Left lung (tissue), 10 donors: Measurements from ENCODE around the gene ARFGAP1. TPM values are rescaled to one million over a fixed set of nuclear protein-coding genes. Genes with fewer than 3 reads are reported as not detected.
A peak's percentile ranks its signal among the peaks of the same experiment; 100 is the strongest.
"Not testable (repeated sequence)": the region's sequence is repeated elsewhere in the genome, so short reads cannot be mapped to it uniquely, and the experiment has no call there.

ENCODE experiments used
- ATAC-seq: fragments of 200-7000 bp; cut with Tn5 transposase; one replicate; pipeline ENCODE4 v1.9.1; 2020; ENCODE audit warnings: moderate library complexity
- DNase-seq, 4 donors: peaks; one replicate each; pipeline ENCODE4 v3.0.0-alpha.2; 2013 to 2020
- H3K27ac ChIP-seq, 2 donors: fragments of 200-600 bp; sonication (generic) in 1 of 2; one replicate each; pipeline versions ENCODE4 v1.5.0 to v1.8.0; 2020 to 2021
- H3K27me3 ChIP-seq, 2 donors: fragments of 200-600 bp; sonication (generic) in 1 of 2; one replicate each; pipeline versions ENCODE4 v1.5.0 to v1.8.0; 2020 to 2021
- H3K36me3 ChIP-seq, 2 donors: fragments of 200-600 bp; sonication (generic) in 1 of 2; one replicate each; pipeline versions ENCODE4 v1.5.0 to v1.8.0; 2020 to 2021
- H3K4me1 ChIP-seq, 2 donors: fragments of 200-600 bp; one replicate each; pipeline ENCODE4 v1.8.0; 2021
- H3K4me3 ChIP-seq, 2 donors: fragments of 200-600 bp; sonication (generic) in 1 of 2; one replicate each; pipeline versions ENCODE4 v1.5.0 to v1.8.0; 2020 to 2021; ENCODE audit warnings: mild to moderate bottlenecking in 1 of 2
- H3K9me3 ChIP-seq, 2 donors: fragments of 200-600 bp; sonication (generic) in 1 of 2; one replicate each; pipeline versions ENCODE4 v1.5.0 to v1.8.0; 2020 to 2021
- intact Hi-C, 2 donors: fragments of 100-400 bp; cut with DNase I; formaldehyde crosslinking; loops; one replicate each; pipeline versions ENCODE4 v1.11.2 to v1.14.2; 2022
- polyA plus RNA-seq, 6 donors: library from polyadenylated mRNA; unstranded; fragments of 120-200 nt; gene quantifications; one replicate each; pipeline ENCODE4 v1.2.1, GENCODE V29; 2013; ENCODE audit not compliant: insufficient read length in 6 of 6
- total RNA-seq, 2 donors: library from RNA; stranded (reverse); fragmentation: NEBNext Ultra II Directional; extraction: Animal tissue kit (Norgen Biotek cat#: 25700); gene quantifications; one replicate each; pipeline ENCODE4 v1.2.1, GENCODE V29; 2021
- TF ChIP-seq, protein P1 (sequence below), 2 donors: fragments of 200-600 bp; sonication (generic) in 1 of 2; IDR thresholded peaks; one replicate each; pipeline versions ENCODE4 v1.5.0 to v1.8.0; 2021; ENCODE audit warnings: antibody characterized with exemption in 2 of 2
- donor health status: DM: no; HTN: yes; CAD: no.
- donor health status: DM: no; HTN: no; CAD: no.

The ARFGAP1 gene
- total and polyA plus RNA-seq, 8 donors: 53.1 to 87.5 (median 70.2) TPM

DNA sequence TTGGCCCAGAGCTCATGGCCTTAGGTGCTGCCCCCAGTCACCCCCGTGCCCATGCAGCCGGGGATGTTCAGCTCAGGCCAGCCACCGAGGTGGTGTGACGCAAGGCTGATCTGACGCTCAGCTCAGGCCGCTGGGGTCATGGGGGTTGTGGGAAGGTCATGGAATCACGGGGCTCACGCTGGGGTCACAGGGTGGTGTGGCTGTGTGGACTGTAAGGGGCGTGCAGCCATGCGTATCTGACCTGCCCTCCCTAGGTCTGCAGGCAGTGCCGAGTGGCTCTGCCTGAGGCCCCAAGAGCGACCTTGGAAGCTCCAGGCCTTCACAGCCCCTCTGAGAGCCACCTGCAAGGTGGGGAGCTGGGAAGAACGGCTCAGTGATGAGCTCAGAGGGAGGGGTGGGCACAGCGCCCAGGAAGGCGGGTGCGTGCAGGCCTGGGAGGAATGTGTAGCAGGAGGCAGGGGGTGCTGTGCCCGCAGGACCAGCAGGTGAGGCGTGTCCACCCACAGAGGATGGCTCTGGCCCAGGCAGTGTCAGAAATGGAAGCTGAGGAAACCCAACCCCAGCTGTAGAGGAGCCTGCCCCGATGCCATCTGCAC lies 60.7 kb downstream of the ARFGAP1 start:
- ATAC-seq: no peak
- TF ChIP-seq, protein P1, sequence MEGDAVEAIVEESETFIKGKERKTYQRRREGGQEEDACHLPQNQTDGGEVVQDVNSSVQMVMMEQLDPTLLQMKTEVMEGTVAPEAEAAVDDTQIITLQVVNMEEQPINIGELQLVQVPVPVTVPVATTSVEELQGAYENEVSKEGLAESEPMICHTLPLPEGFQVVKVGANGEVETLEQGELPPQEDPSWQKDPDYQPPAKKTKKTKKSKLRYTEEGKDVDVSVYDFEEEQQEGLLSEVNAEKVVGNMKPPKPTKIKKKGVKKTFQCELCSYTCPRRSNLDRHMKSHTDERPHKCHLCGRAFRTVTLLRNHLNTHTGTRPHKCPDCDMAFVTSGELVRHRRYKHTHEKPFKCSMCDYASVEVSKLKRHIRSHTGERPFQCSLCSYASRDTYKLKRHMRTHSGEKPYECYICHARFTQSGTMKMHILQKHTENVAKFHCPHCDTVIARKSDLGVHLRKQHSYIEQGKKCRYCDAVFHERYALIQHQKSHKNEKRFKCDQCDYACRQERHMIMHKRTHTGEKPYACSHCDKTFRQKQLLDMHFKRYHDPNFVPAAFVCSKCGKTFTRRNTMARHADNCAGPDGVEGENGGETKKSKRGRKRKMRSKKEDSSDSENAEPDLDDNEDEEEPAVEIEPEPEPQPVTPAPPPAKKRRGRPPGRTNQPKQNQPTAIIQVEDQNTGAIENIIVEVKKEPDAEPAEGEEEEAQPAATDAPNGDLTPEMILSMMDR (IDR thresholded peaks at IDR 0.05): no peak

DNA sequence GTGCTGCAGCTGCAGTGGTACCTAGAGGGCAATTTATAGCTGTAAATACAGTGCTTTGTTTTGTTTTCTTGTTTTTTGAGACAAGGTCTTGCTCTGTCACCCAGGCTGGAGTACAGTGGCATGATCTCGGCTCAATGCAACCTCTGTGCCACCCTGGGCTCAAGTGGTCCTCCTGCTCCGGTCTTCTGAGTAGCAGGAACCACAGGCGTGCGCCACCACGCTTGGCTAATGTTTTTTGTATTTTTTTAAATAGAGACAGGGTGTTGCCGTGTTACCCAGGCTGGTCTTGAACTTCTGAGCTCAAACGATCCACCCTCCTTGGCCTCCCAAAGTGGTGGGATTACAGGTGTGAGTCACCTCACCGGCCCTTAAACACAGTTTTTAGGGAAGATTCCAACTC lies 61.7 kb downstream of the ARFGAP1 start:
- Histone ChIP-seq H3K4me1 (no peaks in the 10 kb centered on the region), H3K27me3 (peaks cover 0 to 92% of the 10 kb centered on the region in 2 donors), H3K27ac (no peak overlapping the region), H3K4me3 (no peak overlapping the region), H3K36me3 (no peaks in the 10 kb centered on the region), H3K9me3 (peaks cover 0 to 10% of the 10 kb centered on the region in 2 donors)
- intact Hi-C loops: no loop called here
- no peak for ATAC-seq
- TF ChIP-seq, protein P1 (IDR thresholded peaks at IDR 0.05): no peak
- peak in 1 of 4 donors; percentile 33 for DNase-seq

More for the DNA sequence above, 60.7 kb downstream of the ARFGAP1 start:
- no peak overlapping the region for H3K27ac ChIP-seq
- H3K36me3 ChIP-seq: no peaks in the 10 kb centered on the region
- no peaks in the 10 kb centered on the region for H3K4me1 ChIP-seq
- H3K4me3 ChIP-seq: no peak overlapping the region
- H3K27me3 ChIP-seq: peaks cover 0 to 94% of the 10 kb centered on the region in 2 donors
- DNase-seq: peak in 1 of 4 donors; percentile 57
- intact Hi-C loops: no loop called here
- H3K9me3 ChIP-seq: peaks cover 0 to 10% of the 10 kb centered on the region in 2 donors

DNA sequence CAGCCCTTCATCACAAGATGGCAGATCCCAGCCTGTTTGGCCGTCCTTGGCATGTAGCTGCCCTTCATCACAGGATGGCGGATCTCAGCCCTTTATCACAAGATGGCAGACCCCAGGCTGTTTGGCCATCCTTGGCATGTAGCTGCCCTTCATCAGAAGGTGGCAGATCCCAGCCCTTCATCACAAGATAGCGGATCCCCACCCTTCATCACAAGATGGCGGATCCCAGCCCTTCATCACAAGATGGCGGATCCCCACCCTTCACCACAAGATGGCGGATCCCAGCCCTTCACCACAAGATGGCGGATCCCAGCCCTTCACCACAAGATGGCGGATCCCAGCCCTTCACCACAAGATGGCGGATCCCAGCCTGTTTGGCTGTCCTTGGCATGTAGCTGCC lies 62.4 kb downstream of the ARFGAP1 start:
- ATAC-seq, intact Hi-C loops, H3K4me3 ChIP-seq, DNase-seq, H3K36me3 ChIP-seq, H3K27ac ChIP-seq, H3K4me1 ChIP-seq: not testable (repeated sequence)
- H3K9me3 ChIP-seq: peaks cover 0 to 13% of the 10 kb centered on the region in 2 donors
- H3K27me3 ChIP-seq: peaks cover 0 to 85% of the 10 kb centered on the region in 2 donors

DNA sequence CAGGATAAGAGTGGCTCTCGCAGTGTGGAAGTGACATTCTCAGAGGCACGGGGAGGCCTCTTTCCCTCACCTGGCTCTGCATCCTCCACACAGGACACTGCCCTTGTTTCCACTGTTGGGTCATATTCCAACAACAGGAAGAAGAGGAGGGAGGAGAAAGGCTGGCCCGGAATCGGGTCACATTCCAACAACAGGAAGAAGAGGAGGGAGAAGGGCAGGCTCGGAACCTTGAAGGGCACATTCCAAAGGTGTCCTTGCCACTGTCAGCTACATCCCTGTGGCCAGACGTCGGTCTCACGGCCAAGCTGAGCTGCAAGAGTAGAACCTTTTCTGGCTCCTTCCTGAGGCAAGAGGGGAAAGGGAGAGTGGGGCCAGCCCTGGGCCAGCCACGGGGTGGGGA lies 63.1 kb downstream of the ARFGAP1 start:
- TF ChIP-seq, protein P1 (IDR thresholded peaks at IDR 0.05): no peak
- peak in 1 of 4 donors; percentile 47 for DNase-seq

DNA sequence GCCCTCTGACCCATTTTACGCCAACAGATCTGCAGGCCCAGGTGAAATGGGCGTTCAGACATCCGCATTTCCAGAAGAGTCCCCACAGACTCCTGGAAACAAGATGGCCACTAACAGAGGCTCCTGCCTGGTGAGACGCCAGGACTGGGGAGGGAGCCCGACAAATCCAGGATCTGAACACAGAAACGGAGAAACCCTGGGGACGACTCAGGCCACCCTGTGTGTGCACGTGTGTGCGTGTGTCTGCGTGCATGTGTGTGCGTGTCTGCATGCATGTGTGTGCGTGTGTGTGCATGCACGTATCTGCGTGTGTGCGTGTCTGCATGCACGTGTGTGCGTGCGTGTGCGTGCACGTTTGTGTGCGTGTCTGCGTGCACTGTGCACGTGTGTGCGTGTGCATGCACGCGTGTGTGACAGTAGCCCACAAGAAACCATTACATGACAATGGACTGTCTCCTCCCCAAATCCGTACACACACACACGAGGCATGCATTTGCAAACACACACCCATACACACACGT lies 63.7 kb downstream of the ARFGAP1 start:
- DNase-seq: peak in 1 of 4 donors; percentile 43
- intact Hi-C loops: no loop called here
- TF ChIP-seq, protein P1 (IDR thresholded peaks at IDR 0.05): no peak

More for the DNA sequence above, 63.1 kb downstream of the ARFGAP1 start:
- intact Hi-C loops: no loop called here
- Histone ChIP-seq H3K27me3 (peaks cover 0 to 78% of the 10 kb centered on the region in 2 donors), H3K4me3 (no peak overlapping the region), H3K27ac (no peak overlapping the region), H3K4me1 (no peaks in the 10 kb centered on the region), H3K36me3 (no peaks in the 10 kb centered on the region), H3K9me3 (peaks cover 0 to 16% of the 10 kb centered on the region in 2 donors)
- no peak for ATAC-seq

More for the DNA sequence above, 63.7 kb downstream of the ARFGAP1 start:
- Histone ChIP-seq H3K4me1 (no peaks in the 10 kb centered on the region), H3K27me3 (peaks cover 0 to 73% of the 10 kb centered on the region in 2 donors), H3K9me3 (peaks cover 0 to 19% of the 10 kb centered on the region in 2 donors), H3K27ac (no peak overlapping the region), H3K36me3 (no peaks in the 10 kb centered on the region), H3K4me3 (no peak overlapping the region)
- ATAC-seq: no peak
